GM18508 (cell line): ENCODE measurements around the gene PCDHA9.
"Not testable (repeated sequence)": the region's sequence is repeated elsewhere in the genome, so short reads cannot be mapped to it uniquely, and the experiment has no call there.

Source experiments
- ATAC-seq: cut with Tn5 transposase; IDR thresholded peaks from one replicate; pipeline ENCODE4 v1.9.1; 2021; ENCODE audit warnings: moderate number of reproducible peaks; ENCODE audit not compliant: insufficient read depth, unreplicated experiment

Gene PCDHA9

GRCh38 chr5:140833993-140834392 is 14.2 kb upstream of the PCDHA9 start, which contains the start of gene PCDHA7:
Gene PCDHA7, plus strand, starts transcription at chr5:140834269. Its CDS starts 115 bp downstream, at chr5:140834384.
- no peak for ATAC-seq

- ATAC-seq: not testable (repeated sequence)
These were observed 13.7 kb upstream of the PCDHA9 start for GRCh38 chr5:140834439-140835008.

- no peak for ATAC-seq
These were observed 12.3 kb upstream of the PCDHA9 start for GRCh38 chr5:140835622-140836510.

- no peak for ATAC-seq
These were observed 6.9 kb upstream of the PCDHA9 start, which contains the start of gene PCDHA8 for GRCh38 chr5:140840978-140841962. Gene PCDHA8, plus strand, starts transcription at chr5:140841187. Its CDS starts 135 bp downstream, at chr5:140841322.

GRCh38 chr5:140842798-140843733 is 5.1 kb upstream of the PCDHA9 start:
- ATAC-seq: no peak

GRCh38 chr5:140849831-140850634 is 1.9 kb downstream of the PCDHA9 start:
- not testable (repeated sequence) for ATAC-seq

- no peak for ATAC-seq
These were observed 7.8 kb downstream of the PCDHA9 start, which contains the start of gene PCDHA10 for GRCh38 chr5:140855772-140856674. Gene PCDHA10, plus strand, starts transcription at chr5:140855897. Its CDS starts 152 bp downstream, at chr5:140856049.

GRCh38 chr5:140857177-140857986 is 9.2 kb downstream of the PCDHA9 start:
- no peak for ATAC-seq

GRCh38 chr5:140857987-140858240 is 9.7 kb downstream of the PCDHA9 start:
- ATAC-seq: no peak

- no peak for ATAC-seq
These were observed 14.5 kb downstream of the PCDHA9 start for GRCh38 chr5:140862441-140863295.

GRCh38 chr5:140868721-140869554 is 20.8 kb downstream of the PCDHA9 start, which contains the start of gene PCDHA11:
Gene PCDHA11, plus strand, starts transcription at chr5:140868957. Its CDS starts 147 bp downstream, at chr5:140869104.
- no peak for ATAC-seq

GRCh38 chr5:140869555-140869886 is 21.3 kb downstream of the PCDHA9 start:
- ATAC-seq: no peak

GRCh38 chr5:140870221-140871201 is 22.3 kb downstream of the PCDHA9 start:
- ATAC-seq: no peak
